Measurements from ENCODE around the gene PHTF2. TPM values are rescaled to one million over a fixed set of nuclear protein-coding genes. Genes with fewer than 3 reads are reported as not detected.

PHTF2 gene
- polyA plus RNA-seq, 1 donor (not counting 4 experiments of a cell fraction or from before 2014, with no cell fraction given): 24.1 TPM

- peak overlapping the region; percentile 76 for H3K27ac ChIP-seq (ENCODE audit: control insufficient read depth, insufficient read depth, low read length)
Observed at GRCh38 chr7:77799078-77799964, 748 bp downstream of the PHTF2 start.

GRCh38 chr7:77800158-77800557 lies 1.6 kb downstream of the PHTF2 start:
- Histone ChIP-seq H3K9ac (ENCODE audit: control insufficient read depth, extremely low read depth, insufficient read depth, low read length) (no peak overlapping the region), H4K20me1 (ENCODE audit: control insufficient read depth, extremely low read depth, insufficient read depth, low read length) (peaks cover 2% of the 10 kb centered on the region), H2AFZ (ENCODE audit: control insufficient read depth, low read length) (no peak overlapping the region), H3K27me3 (ENCODE audit: control insufficient read depth, extremely low read depth, insufficient read depth, low read length) (no peaks in the 10 kb centered on the region), H3K27ac (ENCODE audit: control insufficient read depth, insufficient read depth, low read length) (no peak overlapping the region), H3K36me3 (ENCODE audit: control insufficient read depth in 2 of 2, extremely low read depth in 1 of 2, insufficient read depth in 2 of 2, low read length in 2 of 2) (peaks cover 0 to 1% of the 10 kb centered on the region in 2 experiments), H3K4me1 (ENCODE audit: control insufficient read depth, extremely low read depth, insufficient read depth, low read length) (peaks cover 17% of the 10 kb centered on the region), H3K9me1 (ENCODE audit: control insufficient read depth, extremely low read depth, insufficient read depth, low read length) (no peaks in the 10 kb centered on the region), H3K4me2 (ENCODE audit: control insufficient read depth, extremely low read depth, insufficient read depth, low read depth, low read length) (peak overlapping the region; percentile 84), H3K9me3 (ENCODE audit: control insufficient read depth, low read depth, low read length) (no peaks in the 10 kb centered on the region), H3K79me2 (ENCODE audit: control insufficient read depth, insufficient read depth, low read length) (peaks cover 63% of the 10 kb centered on the region), H3K4me3 (ENCODE audit: control insufficient read depth in 2 of 3, extremely low read depth in 1 of 3, insufficient read depth in 2 of 3, low read depth in 1 of 3, low read length in 3 of 3) (peak overlapping the region in 1 of 3 experiments; percentile 88)
- TF ChIP-seq EZH2 (IDR thresholded peaks at IDR 0.05; ENCODE audit: low read length): no peak
- TF ChIP-seq, protein P1, sequence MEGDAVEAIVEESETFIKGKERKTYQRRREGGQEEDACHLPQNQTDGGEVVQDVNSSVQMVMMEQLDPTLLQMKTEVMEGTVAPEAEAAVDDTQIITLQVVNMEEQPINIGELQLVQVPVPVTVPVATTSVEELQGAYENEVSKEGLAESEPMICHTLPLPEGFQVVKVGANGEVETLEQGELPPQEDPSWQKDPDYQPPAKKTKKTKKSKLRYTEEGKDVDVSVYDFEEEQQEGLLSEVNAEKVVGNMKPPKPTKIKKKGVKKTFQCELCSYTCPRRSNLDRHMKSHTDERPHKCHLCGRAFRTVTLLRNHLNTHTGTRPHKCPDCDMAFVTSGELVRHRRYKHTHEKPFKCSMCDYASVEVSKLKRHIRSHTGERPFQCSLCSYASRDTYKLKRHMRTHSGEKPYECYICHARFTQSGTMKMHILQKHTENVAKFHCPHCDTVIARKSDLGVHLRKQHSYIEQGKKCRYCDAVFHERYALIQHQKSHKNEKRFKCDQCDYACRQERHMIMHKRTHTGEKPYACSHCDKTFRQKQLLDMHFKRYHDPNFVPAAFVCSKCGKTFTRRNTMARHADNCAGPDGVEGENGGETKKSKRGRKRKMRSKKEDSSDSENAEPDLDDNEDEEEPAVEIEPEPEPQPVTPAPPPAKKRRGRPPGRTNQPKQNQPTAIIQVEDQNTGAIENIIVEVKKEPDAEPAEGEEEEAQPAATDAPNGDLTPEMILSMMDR (optimal IDR thresholded peaks at IDR 0.05 in 1 of 3, IDR thresholded peaks at IDR 0.05 in 1 of 3, conservative IDR thresholded peaks at IDR 0.05 in 1 of 3; ENCODE audit: extremely low read depth in 1 of 3, insufficient read depth in 2 of 3, low read length in 3 of 3): no peak
- dilution Hi-C loops (cut with MboI; ENCODE audit: extremely low pct_ligation_motif_present, low sequenced_read_pairs): no loop called here
- FAIRE-seq (no peak), DNase-seq (ENCODE audit: low read depth, low spot score) (no peak)

More at GRCh38 chr7:77799078-77799964, 748 bp downstream of the PHTF2 start:
- no peak for TF ChIP-seq EZH2 (IDR thresholded peaks at IDR 0.05; ENCODE audit: low read length)
- TF ChIP-seq, protein P1 (optimal IDR thresholded peaks at IDR 0.05 in 1 of 3, IDR thresholded peaks at IDR 0.05 in 1 of 3, conservative IDR thresholded peaks at IDR 0.05 in 1 of 3; ENCODE audit: extremely low read depth in 1 of 3, insufficient read depth in 2 of 3, low read length in 3 of 3): no peak
- no peaks in the 10 kb centered on the region for H3K27me3 ChIP-seq (ENCODE audit: control insufficient read depth, extremely low read depth, insufficient read depth, low read length)
- H2AFZ ChIP-seq (ENCODE audit: control insufficient read depth, low read length): peak overlapping the region; percentile 93
- H3K9me1 ChIP-seq (ENCODE audit: control insufficient read depth, extremely low read depth, insufficient read depth, low read length): no peaks in the 10 kb centered on the region
- H3K9me3 ChIP-seq (ENCODE audit: control insufficient read depth, low read depth, low read length): no peaks in the 10 kb centered on the region
- peaks cover 2% of the 10 kb centered on the region for H4K20me1 ChIP-seq (ENCODE audit: control insufficient read depth, extremely low read depth, insufficient read depth, low read length)
- peak overlapping the region; percentile 73 to 93 (median 88) for H3K4me3 ChIP-seq (ENCODE audit: control insufficient read depth in 2 of 3, extremely low read depth in 1 of 3, insufficient read depth in 2 of 3, low read depth in 1 of 3, low read length in 3 of 3)
- FAIRE-seq (no peak), DNase-seq (ENCODE audit: low read depth, low spot score) (no peak)
- peaks cover 67% of the 10 kb centered on the region for H3K79me2 ChIP-seq (ENCODE audit: control insufficient read depth, insufficient read depth, low read length)
- peaks cover 0 to 1% of the 10 kb centered on the region in 2 experiments for H3K36me3 ChIP-seq (ENCODE audit: control insufficient read depth in 2 of 2, extremely low read depth in 1 of 2, insufficient read depth in 2 of 2, low read length in 2 of 2)
- dilution Hi-C loops (cut with MboI; ENCODE audit: extremely low pct_ligation_motif_present, low sequenced_read_pairs): no loop called here
- peaks cover 17% of the 10 kb centered on the region for H3K4me1 ChIP-seq (ENCODE audit: control insufficient read depth, extremely low read depth, insufficient read depth, low read length)
- peak overlapping the region; percentile 84 for H3K4me2 ChIP-seq (ENCODE audit: control insufficient read depth, extremely low read depth, insufficient read depth, low read depth, low read length)
- peak overlapping the region; percentile 92 for H3K9ac ChIP-seq (ENCODE audit: control insufficient read depth, extremely low read depth, insufficient read depth, low read length)
